Measurements from ENCODE around the gene SLC2A11.
"Not testable (repeated sequence)": the region's sequence is repeated elsewhere in the genome, so short reads cannot be mapped to it uniquely, and the experiment has no call there.

Gene SLC2A11

DNA sequence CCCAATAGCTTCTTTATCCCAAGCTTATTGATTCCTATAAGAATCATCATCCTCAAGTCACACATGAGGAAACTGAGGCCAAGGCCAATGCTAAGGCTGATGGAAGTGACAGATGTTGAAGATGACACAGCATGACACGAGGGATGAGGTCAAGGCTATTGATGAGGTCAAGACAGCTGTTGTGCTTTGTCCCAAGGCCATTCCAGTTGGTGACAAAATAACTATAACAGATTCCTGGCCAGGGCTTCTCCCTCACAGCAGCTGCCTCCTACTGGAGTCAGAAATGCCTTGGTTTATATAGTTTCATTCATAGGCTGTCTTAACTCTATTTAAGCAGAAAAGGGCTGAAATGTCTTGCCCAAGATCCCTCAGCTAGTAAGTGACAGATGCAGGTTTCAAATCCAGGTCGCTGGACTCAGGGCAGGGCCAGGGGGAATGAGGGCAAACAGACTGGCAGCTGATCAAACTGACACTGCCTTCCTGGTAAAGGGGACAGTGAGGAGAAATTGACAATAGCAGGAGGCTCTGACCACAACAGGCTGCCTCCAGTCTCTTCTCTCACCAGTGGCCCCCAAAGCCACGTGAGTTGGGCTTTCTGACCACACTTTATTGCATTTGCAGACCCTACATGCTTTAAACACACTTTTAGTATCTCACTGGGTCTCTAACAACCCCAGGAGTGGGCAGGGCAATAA is 53.0 kb downstream of the SLC2A11 start:
- DNase-seq, result no peak

GRCh38 chr22:23911318-23911980 is 53.8 kb downstream of the SLC2A11 start:
- no peak for DNase-seq

DNA sequence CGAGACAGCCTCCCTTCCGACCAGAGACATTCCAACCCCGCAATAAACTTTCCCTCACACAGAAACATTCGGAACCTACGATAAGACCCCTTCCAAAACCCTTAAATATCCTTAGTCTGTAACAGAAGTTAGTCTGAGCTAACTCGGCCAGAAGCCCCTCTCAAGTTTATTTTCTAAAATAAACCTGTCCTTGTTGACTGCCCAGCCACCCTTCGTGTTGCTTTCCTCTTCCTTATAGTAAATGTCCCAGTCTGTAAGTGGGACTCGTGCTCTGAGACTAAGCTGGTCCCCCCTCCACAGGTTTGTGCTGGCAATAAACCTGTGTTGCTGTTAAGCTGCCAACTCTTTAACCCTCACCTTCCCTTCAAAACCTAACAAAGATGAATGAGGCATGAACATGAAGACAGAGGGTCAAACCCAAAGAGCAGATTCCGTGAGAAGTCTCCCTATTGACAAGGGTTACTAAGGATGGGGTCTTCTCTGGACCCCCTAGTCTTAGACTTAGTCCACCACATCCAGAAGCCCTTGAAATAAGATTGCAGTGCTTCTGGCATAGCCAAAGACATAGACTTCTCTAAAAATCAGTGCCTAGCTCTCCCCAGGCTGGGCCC is 54.7 kb downstream of the SLC2A11 start:
- no peak for DNase-seq

- no peak for DNase-seq
These were observed 55.6 kb downstream of the SLC2A11 start for GRCh38 chr22:23913306-23913660.

DNA sequence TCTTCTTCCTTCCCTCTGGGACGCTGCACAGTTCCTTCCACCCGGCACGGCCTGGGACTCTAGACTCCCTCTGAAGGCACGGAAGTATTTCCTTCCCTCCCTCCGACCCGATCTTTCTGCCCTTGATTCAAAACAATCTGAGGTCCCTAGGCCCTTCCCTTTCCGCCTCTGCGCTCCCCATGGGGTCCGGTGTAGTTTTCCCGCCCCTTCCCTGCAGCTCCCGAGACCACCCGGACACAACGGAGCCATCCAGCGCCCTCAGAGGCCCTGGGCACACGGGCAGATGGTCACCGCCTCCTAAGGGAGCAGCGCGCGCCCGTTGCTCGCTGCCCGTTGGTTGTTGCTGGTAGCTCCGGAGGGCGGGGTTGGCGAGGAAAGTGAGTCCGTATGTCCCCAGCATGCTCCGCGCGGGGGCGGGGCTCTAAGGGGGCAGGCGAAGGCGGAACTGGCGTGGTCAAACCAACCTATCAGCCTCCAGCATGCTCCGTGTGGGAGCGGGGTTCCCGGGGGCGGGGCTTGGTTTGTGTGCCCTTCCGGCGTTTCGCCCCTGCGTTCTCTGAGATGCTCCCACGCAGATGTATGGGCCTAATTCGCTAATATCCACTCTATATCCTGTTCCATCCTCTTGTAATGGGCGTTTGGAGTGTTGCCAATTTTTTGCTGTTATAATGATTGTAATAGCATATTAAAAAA is 56.1 kb downstream of the SLC2A11 start:
- DNase-seq, result peak; percentile 94

GRCh38 chr22:23915290-23915689 is 57.6 kb downstream of the SLC2A11 start:
- no peak for DNase-seq

DNA sequence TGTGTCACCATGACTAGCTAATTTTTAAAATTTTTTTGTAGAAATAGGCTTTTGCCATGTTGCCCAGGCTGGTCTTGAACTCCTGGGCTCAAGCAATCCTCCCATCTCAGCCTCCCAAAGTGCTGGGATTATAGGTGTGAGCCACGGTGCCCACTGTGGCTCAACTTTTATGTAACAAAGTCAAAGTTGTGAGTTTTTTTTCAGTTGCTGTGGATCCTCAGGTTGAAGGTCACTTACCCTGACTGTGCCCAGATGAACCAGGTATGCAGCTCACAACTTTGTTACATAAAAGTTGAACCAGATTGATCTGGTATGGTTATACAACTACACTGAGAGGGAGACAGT is 62.6 kb downstream of the SLC2A11 start:
- DNase-seq, result not testable (repeated sequence)

- DNase-seq, result not testable (repeated sequence)
These were observed 64.0 kb downstream of the SLC2A11 start for GRCh38 chr22:23921586-23922201.

DNA sequence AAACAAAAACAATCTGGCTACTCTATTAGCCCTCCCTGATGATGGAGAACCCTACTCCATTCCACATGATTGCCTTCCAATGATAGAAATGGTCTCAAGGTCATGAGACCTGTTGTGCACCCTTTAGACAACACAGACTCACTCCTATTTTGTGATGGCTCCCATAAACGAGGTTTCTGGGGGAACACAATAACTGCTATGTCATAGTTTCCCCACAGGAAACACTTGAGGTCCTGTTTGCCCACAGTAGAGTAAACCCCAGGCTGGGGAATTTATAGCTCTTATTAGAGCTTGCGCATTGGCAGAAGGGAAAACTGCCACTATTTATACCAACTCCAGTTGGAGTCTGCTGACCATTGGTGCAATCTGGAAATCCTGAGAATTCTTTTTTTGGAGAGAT is 65.2 kb downstream of the SLC2A11 start:
- no peak for DNase-seq

GRCh38 chr22:23925020-23925606 is 67.4 kb downstream of the SLC2A11 start:
- DNase-seq, result no peak

- DNase-seq, result no peak
These were observed 68.9 kb downstream of the SLC2A11 start for GRCh38 chr22:23926561-23926960.
